K562 (cell line): ENCODE results near the gene IL17F. TPM values are rescaled to one million over a fixed set of nuclear protein-coding genes. Genes with fewer than 3 reads are reported as not detected.

Experiments
- ATAC-seq: fragments of 200-7000 bp; cut with Tn5 transposase; 3 replicates; pipeline ENCODE4 v1.9.1; 2020; ENCODE audit warnings: moderate library complexity
- BruUV-seq: library from RNA; stranded (reverse); fragments of 400-500 nt; replicated peaks from 2 replicates; lab custom pipeline; 2021; lab: Mats Ljungman, UMichigan
- CTCF ChIA-PET: fragments of 300-600 bp; formaldehyde crosslinking; extraction: SDS; loops from one replicate; lab custom pipeline; 2021; ENCODE audit warnings: low intra/inter-chr PET ratio; lab: Yijun Ruan, JAX
- POLR2A ChIA-PET: fragments of 300-600, 350-650 bp; sonication (Branson Sonifier 250); formaldehyde crosslinking; extraction: SDS; loops from one replicate; lab custom pipeline; 2021; ENCODE audit warnings: antibody characterized with exemption, inconsistent platforms; lab: Yijun Ruan, JAX
- DNase-seq, 4 experiments: peaks; one replicate each; pipeline versions ENCODE4 v3.0.0 to v3.0.0-alpha.2; 2011 to 2018; ENCODE audit warnings: low spot score in 3 of 4, mixed read lengths in 3 of 4; ENCODE audit errors: extremely low read depth in 1 of 4
- FAIRE-seq: peaks from 2 replicates; lab custom pipeline; 2011; peaks lifted over from hg19 to GRCh38; lab: Jason Lieb, UNC
- H2AFZ ChIP-seq: 2 replicates; pipeline ENCODE4 v1.6.0; 2011; ENCODE audit warnings: low read depth, low read length, control low read depth, inconsistent platforms
- H3K27ac ChIP-seq: fragments of 200-600 bp; 3 replicates; pipeline ENCODE4 v1.8.0; 2011; ENCODE audit warnings: low read depth, mild to moderate bottlenecking, control low read depth, inconsistent platforms, low read length, moderate library complexity, mixed read lengths; ENCODE audit errors: extremely low read depth
- H3K27me3 ChIP-seq, 2 experiments: fragments of 300-600 bp in 1 of 2; 2 replicates in 1 of 2; 3 replicates in 1 of 2; pipeline versions ENCODE4 v1.6.0 to v1.8.0; 2011; ENCODE audit warnings: inconsistent platforms in 2 of 2, low read length in 2 of 2, mild to moderate bottlenecking in 1 of 2, mixed read lengths in 1 of 2, moderate library complexity in 1 of 2; ENCODE audit not compliant: control insufficient read depth in 2 of 2, insufficient read depth in 2 of 2
- H3K36me3 ChIP-seq: fragments of 300-600 bp; 3 replicates; pipeline ENCODE4 v1.8.0; 2011; ENCODE audit warnings: mild to moderate bottlenecking, low read length, inconsistent platforms; ENCODE audit not compliant: control insufficient read depth, insufficient read depth
- H3K4me1 ChIP-seq, 2 experiments: fragments of 200-600 bp in 1 of 2; replicated peaks in 1 of 2; 2 replicates in 1 of 2; 3 replicates in 1 of 2; pipeline versions ENCODE4 v1.5.1 to v1.8.0; 2011; ENCODE audit warnings: inconsistent platforms in 2 of 2, low read length in 2 of 2, mild to moderate bottlenecking in 1 of 2, mixed read lengths in 1 of 2, moderate library complexity in 1 of 2; ENCODE audit not compliant: control insufficient read depth in 2 of 2, insufficient read depth in 2 of 2
- H3K4me2 ChIP-seq: 2 replicates; pipeline ENCODE4 v1.6.1; 2011; ENCODE audit warnings: low read length, control low read depth, inconsistent platforms, mixed read lengths; ENCODE audit not compliant: insufficient read depth
- H3K4me3 ChIP-seq: fragments of 200-600 bp; sonication (generic), shearing (Covaris generic); 2 replicates; pipeline ENCODE4 v1.5.1; 2016; ENCODE audit warnings: control low read depth, inconsistent platforms
- H3K79me2 ChIP-seq: fragments of 200-600 bp; 3 replicates; pipeline ENCODE4 v1.8.0; 2011; ENCODE audit warnings: low read length, inconsistent platforms; ENCODE audit not compliant: control insufficient read depth, insufficient read depth
- H3K9ac ChIP-seq, 2 experiments: 2 replicates each; pipeline versions ENCODE4 v1.6.0 to v1.6.1; 2011; ENCODE audit warnings: low read depth in 2 of 2, low read length in 2 of 2, control low read depth in 1 of 2, inconsistent platforms in 1 of 2, mild to moderate bottlenecking in 1 of 2, mixed read lengths in 1 of 2; ENCODE audit not compliant: insufficient read depth in 1 of 2
- H3K9me1 ChIP-seq: one replicate; pipeline ENCODE4 v1.6.0; 2011; ENCODE audit warnings: inconsistent platforms, mild to moderate bottlenecking, low read length, moderate library complexity; ENCODE audit not compliant: control insufficient read depth, insufficient read depth
- H3K9me3 ChIP-seq: replicated peaks from 2 replicates; pipeline ENCODE4 v1.5.1; 2011; ENCODE audit warnings: low read depth, low read length, inconsistent platforms; ENCODE audit not compliant: control insufficient read depth, insufficient read depth
- H4K20me1 ChIP-seq: replicated peaks from 2 replicates; pipeline ENCODE4 v1.6.1; 2011; ENCODE audit warnings: low read length, inconsistent platforms, mixed read lengths; ENCODE audit not compliant: control insufficient read depth, insufficient read depth
- CHD2 ChIP-seq: IDR thresholded peaks from 2 replicates; pipeline ENCODE4 v1.6.1; 2011; ENCODE audit warnings: low read depth, low read length
- ELF1 ChIP-seq: fragments of 200-800 bp; sonication (Bioruptor generic); IDR thresholded peaks from 2 replicates; pipeline ENCODE4 v1.6.1; 2016; ENCODE audit warnings: missing genetic modification characterization, missing compliant biosample characterization
- FOXA3 ChIP-seq, 2 experiments: fragments of 450-650 bp in 1 of 2; sonication (generic) in 1 of 2; formaldehyde crosslinking; IDR thresholded peaks in 1 of 2; conservative IDR thresholded peaks in 1 of 2; 2 replicates each; pipeline versions ENCODE4 v1.4.0 to v1.8.0; 2020 to 2022; ENCODE audit warnings: mild to moderate bottlenecking in 2 of 2, missing genetic modification reagents in 1 of 2
- KLF10 ChIP-seq: fragments of 250-450 bp; sonication (Bioruptor Pico); IDR thresholded peaks from 2 replicates; pipeline ENCODE4 v1.6.1; 2021; ENCODE audit warnings: matching md5 sums
- MCM3 ChIP-seq: fragments of 450-650 bp; IDR thresholded peaks from 2 replicates; pipeline ENCODE4 v1.6.1; 2016
- RAD21 ChIP-seq, 2 experiments: fragments of 250-450 bp in 1 of 2; fragments of 450-650 bp in 1 of 2; sonication (Bioruptor Pico) in 1 of 2; formaldehyde crosslinking in 1 of 2; IDR thresholded peaks in 1 of 2; conservative IDR thresholded peaks in 1 of 2; 2 replicates each; pipeline versions ENCODE4 v1.4.0 to v1.8.0; 2020 to 2022; ENCODE audit warnings: mild to moderate bottlenecking in 2 of 2, moderate library complexity in 1 of 2
- SMARCA5 ChIP-seq: fragments of 450-650 bp; IDR thresholded peaks from 2 replicates; pipeline ENCODE4 v1.6.1; 2016
- SMC3 ChIP-seq: conservative IDR thresholded peaks from 2 replicates; pipeline ENCODE4 v1.6.1; 2011; ENCODE audit warnings: low read depth, low read length, improper control_type of control experiment; ENCODE audit not compliant: insufficient read depth
- ZNF12 ChIP-seq: sonication (generic); formaldehyde crosslinking; IDR thresholded peaks from 2 replicates; pipeline ENCODE4 v1.4.0; 2020; ENCODE audit warnings: mild to moderate bottlenecking, missing genetic modification reagents
- ZNF134 ChIP-seq: fragments of 250-450 bp; sonication (Bioruptor Pico); conservative IDR thresholded peaks from 2 replicates; pipeline ENCODE4 v1.4.0; 2020
- ZNF589 ChIP-seq: fragments of 200-800 bp; sonication (Bioruptor generic); IDR thresholded peaks from 2 replicates; pipeline ENCODE4 v1.6.1; 2016; ENCODE audit warnings: low read depth, missing genetic modification characterization, missing compliant biosample characterization
- ZNF830 ChIP-seq: fragments of 250-450 bp; sonication (Bioruptor Pico); IDR thresholded peaks from 2 replicates; pipeline ENCODE4 v1.5.0; 2021; ENCODE audit warnings: mild to moderate bottlenecking
- WGBS: fragments of 100-300 bp; shearing (Covaris generic); methylation state at CpG from one replicate; pipeline ENCODE4 v1.1.6; 2016; ENCODE audit warnings: low coverage, mixed read lengths; ENCODE audit not compliant: insufficient coverage; ENCODE audit errors: missing lambda C conversion rate; 5-methylcytosine and 5-hydroxymethylcytosine counted together
- in situ Hi-C: fragments of 300-500 bp; cut with MboI; formaldehyde crosslinking; loops from 4 replicates; pipeline ENCODE4 v1.15.0; 2018; ENCODE audit warnings: inconsistent platforms, mixed read lengths
- intact Hi-C: fragments of 100-400 bp; cut with micrococcal nuclease; formaldehyde crosslinking; loops from 2 replicates; pipeline ENCODE4 v1.14.2; 2022
- polyA plus RNA-seq, 8 experiments: library from polyadenylated mRNA; depleted of rRNA in 4 of 8; stranded (reverse) in 5 of 8; unstranded in 3 of 8; fragments of >200 nt; fragmentation: Nextera tagmentation in 2 of 8; fragmentation: Illumina TruSeq in 1 of 8; extraction: Ambion mirVana in 2 of 8; extraction: Trizol in 1 of 8; gene quantifications; 2 replicates each; pipeline versions ENCODE4 v1.2.1 to v1.2.3, GENCODE V29; 2011 to 2014; ENCODE audit warnings: inconsistent platforms in 1 of 8, missing spikeins in 1 of 8
- total RNA-seq, 7 experiments: library from RNA; depleted of rRNA in 6 of 7; stranded (reverse); fragments of >200 nt in 6 of 7; fragmentation: Illumina TruSeq in 2 of 7; extraction: Trizol in 2 of 7; gene quantifications; 2 replicates each; pipeline versions ENCODE4 v1.2.1 to v1.2.3, GENCODE V29; 2011 to 2021; ENCODE audit warnings: low replicate concordance in 1 of 7
- TF ChIP-seq, protein P1 (sequence below): IDR thresholded peaks from 2 replicates; pipeline ENCODE4 v1.6.1; 2011; ENCODE audit not compliant: insufficient read length; ENCODE audit errors: extremely low read depth
- TF ChIP-seq, protein P2 (sequence below), 2 experiments: fragments of 450-650 bp in 1 of 2; sonication (generic) in 1 of 2; formaldehyde crosslinking; conservative IDR thresholded peaks; 2 replicates each; pipeline versions ENCODE4 v1.4.0 to v1.8.1; 2020 to 2022; ENCODE audit warnings: mild to moderate bottlenecking in 1 of 2, missing genetic modification reagents in 1 of 2
- TF ChIP-seq, protein P3 (sequence below): fragments of 450-650 bp; formaldehyde crosslinking; IDR thresholded peaks from 2 replicates; pipeline ENCODE4 v1.4.0; 2020; ENCODE audit warnings: mild to moderate bottlenecking, mixed read lengths

IL17F gene
- total and polyA plus RNA-seq, 9 of the 15 experiments (the other 6 are each of a cell fraction or from before 2014, with no cell fraction given) = not detected

DNA sequence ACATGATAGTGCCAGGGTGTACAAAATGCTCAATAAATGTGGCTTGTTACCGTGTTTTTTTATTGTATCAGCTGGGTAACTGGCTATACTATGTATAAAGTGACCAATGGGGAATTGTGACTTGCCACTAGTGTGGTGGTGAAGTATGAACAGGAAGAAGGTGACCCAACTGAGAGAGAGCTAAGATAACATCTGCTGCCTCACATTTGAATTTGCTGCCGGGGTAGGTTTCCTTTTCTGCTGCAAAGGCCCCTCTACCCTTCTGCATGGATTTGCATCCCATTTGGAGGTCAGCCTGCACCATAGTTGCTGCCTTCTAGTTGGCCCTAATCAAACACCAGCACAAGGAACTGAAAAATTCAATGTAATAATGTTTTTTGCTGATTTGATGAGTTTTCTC, 34.1 kb downstream of the IL17F start:
- no TSS peak for BruUV-seq
- no peaks in the 10 kb centered on the region for H3K79me2 ChIP-seq
- no peak overlapping the region for H3K4me2 ChIP-seq
- ChIA-PET CTCF (no interaction called here), POLR2A (no interaction called here)
- no peak overlapping the region for H3K9ac ChIP-seq
- no peak overlapping the region for H3K4me3 ChIP-seq
- 0% methylated on average over 2 of the region's 2 CpGs for WGBS
- no peak for FAIRE-seq
- H2AFZ ChIP-seq = no peak overlapping the region
- H3K27me3 ChIP-seq = no peaks in the 10 kb centered on the region
- no peak overlapping the region for H3K27ac ChIP-seq
- H3K4me1 ChIP-seq = no peaks in the 10 kb centered on the region
- no peaks in the 10 kb centered on the region for H3K9me1 ChIP-seq
- no peaks in the 10 kb centered on the region for H4K20me1 ChIP-seq
- in situ Hi-C loops (no loop called here), intact Hi-C loops (no loop called here)
- H3K9me3 ChIP-seq = no peaks in the 10 kb centered on the region
- no peaks in the 10 kb centered on the region for H3K36me3 ChIP-seq
- no peak for TF ChIP-seq RAD21 (CRISPR knock-in tag; conservative IDR thresholded peaks at IDR 0.05 in 1 of 2, IDR thresholded peaks at IDR 0.05 in 1 of 2)
- TF ChIP-seq ELF1 = no peak
- TF ChIP-seq CHD2 = no peak
- no peak for TF ChIP-seq ZNF12 (CRISPR knock-in tag)
- TF ChIP-seq, all 486 proteins: peak for 0
- ATAC-seq = no peak
- DNase-seq = no peak

DNA sequence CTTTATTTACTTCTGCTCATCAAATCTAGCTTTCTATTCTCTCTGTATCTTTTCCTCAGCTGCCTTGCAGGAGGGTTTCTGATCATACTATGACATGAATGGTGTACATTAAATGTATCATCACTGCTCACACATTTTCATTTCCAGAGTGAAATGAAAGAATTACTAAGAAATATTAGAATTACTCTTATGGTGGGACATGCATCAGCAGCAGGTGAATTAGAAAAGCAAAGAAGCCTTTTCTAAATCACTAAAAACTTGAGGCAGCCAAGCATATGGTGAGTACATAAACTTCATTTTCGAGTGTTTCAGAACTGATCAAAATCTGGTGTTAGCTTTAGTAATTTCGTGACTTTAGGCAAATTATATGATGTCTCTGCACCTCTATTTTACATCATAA, 34.5 kb downstream of the IL17F start:
- intact Hi-C loops (no loop called here), in situ Hi-C loops (no loop called here)
- H3K4me2 ChIP-seq = no peak overlapping the region
- no peak for FAIRE-seq
- no TSS peak for BruUV-seq
- H3K27ac ChIP-seq = no peak overlapping the region
- H3K79me2 ChIP-seq = no peaks in the 10 kb centered on the region
- ChIA-PET POLR2A (no interaction called here), CTCF (no interaction called here)
- no peaks in the 10 kb centered on the region for H3K4me1 ChIP-seq
- H3K27me3 ChIP-seq = no peaks in the 10 kb centered on the region
- 0% methylated on average over 2 of the region's 2 CpGs for WGBS
- no peaks in the 10 kb centered on the region for H3K9me1 ChIP-seq
- no peaks in the 10 kb centered on the region for H4K20me1 ChIP-seq
- H3K36me3 ChIP-seq = no peaks in the 10 kb centered on the region
- ATAC-seq = no peak
- H3K4me3 ChIP-seq = no peak overlapping the region
- no peak for DNase-seq
- H3K9ac ChIP-seq = no peak overlapping the region
- H2AFZ ChIP-seq = no peak overlapping the region
- H3K9me3 ChIP-seq = no peaks in the 10 kb centered on the region
- TF ChIP-seq CHD2 (no peak), ZNF830 (CRISPR knock-in tag) (no peak), SMARCA5 (no peak), ZNF134 (CRISPR knock-in tag) (no peak), ZNF589 (no peak), FOXA3 (CRISPR knock-in tag; conservative IDR thresholded peaks at IDR 0.05 in 1 of 2, IDR thresholded peaks at IDR 0.05 in 1 of 2) (no peak), KLF10 (CRISPR knock-in tag) (no peak), MCM3 (no peak), SMC3 (no peak)
- TF ChIP-seq, protein P1, sequence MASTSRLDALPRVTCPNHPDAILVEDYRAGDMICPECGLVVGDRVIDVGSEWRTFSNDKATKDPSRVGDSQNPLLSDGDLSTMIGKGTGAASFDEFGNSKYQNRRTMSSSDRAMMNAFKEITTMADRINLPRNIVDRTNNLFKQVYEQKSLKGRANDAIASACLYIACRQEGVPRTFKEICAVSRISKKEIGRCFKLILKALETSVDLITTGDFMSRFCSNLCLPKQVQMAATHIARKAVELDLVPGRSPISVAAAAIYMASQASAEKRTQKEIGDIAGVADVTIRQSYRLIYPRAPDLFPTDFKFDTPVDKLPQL = no peak
- TF ChIP-seq, protein P2, sequence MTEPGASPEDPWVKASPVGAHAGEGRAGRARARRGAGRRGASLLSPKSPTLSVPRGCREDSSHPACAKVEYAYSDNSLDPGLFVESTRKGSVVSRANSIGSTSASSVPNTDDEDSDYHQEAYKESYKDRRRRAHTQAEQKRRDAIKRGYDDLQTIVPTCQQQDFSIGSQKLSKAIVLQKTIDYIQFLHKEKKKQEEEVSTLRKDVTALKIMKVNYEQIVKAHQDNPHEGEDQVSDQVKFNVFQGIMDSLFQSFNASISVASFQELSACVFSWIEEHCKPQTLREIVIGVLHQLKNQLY (CRISPR knock-in tag; conservative IDR thresholded peaks at IDR 0.05) = no peak
- TF ChIP-seq, protein P3, sequence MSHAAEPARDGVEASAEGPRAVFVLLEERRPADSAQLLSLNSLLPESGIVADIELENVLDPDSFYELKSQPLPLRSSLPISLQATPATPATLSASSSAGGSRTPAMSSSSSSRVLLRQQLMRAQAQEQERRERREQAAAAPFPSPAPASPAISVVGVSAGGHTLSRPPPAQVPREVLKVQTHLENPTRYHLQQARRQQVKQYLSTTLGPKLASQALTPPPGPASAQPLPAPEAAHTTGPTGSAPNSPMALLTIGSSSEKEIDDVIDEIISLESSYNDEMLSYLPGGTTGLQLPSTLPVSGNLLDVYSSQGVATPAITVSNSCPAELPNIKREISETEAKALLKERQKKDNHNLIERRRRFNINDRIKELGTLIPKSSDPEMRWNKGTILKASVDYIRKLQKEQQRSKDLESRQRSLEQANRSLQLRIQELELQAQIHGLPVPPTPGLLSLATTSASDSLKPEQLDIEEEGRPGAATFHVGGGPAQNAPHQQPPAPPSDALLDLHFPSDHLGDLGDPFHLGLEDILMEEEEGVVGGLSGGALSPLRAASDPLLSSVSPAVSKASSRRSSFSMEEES (CRISPR knock-in tag) = no peak
